ENCODE measurements around the gene KLK13.

The KLK13 gene

DNA sequence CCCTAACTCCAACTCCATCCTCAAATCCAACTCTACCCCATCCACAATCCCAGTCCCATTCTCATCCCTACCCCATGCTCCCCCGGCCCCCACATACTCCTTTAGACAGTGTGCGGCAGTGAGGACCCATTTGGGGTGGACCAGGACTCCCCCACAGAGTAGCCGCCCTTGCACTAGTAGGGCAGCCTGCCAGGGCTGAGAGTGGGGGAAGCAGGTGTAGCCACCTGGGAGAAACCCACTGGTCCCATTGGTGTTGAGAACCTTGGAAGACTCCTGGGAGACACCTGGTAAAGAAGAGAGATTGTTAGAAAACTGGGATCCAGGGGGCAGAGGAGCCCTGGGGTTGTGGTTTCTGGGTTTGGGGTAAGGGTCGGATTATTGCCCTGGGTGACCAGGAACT is 4.6 kb downstream of the KLK13 start:
- DNase-seq: no peak

DNA sequence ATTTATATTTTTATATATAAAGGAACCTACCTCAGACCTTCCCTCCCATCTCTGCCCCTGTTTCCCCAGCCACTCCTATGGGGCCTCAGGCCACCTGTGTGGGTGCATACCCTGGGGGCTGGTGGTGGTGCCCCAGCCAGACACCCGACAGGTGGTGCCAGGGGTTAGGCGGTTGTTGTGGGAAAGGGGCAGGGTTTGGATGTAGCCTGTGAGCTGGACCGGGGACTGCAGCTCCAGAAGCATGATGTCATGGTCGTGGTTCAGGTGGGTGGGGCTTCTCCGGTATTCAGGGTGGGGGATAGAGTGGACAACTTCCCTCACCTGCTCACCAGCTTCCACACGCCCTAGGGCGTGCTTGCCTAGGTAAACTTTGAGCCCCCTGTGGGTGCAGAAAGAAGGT is 5.2 kb downstream of the KLK13 start:
- no peak for DNase-seq

- DNase-seq: no peak
Observed at GRCh38 chr19:51055866-51056265, 9.0 kb downstream of the KLK13 start.

DNA sequence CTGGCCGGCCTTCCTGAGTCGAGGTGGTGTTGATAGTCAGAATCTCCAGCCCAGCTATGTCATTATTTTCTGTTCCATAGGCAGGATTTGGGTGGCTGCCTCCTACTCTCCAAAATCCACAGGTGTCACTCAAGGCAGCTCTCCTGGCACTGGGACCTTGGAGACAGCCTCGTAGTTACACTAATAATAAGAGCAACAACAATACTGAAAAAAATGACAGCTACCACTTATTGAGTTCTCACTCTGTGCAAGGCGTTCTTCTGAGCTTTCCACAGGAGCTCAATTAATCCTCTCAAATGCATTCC is 17.9 kb downstream of the KLK13 start:
- no peak for DNase-seq

GRCh38 chr19:51044327-51044726 is 20.6 kb downstream of the KLK13 start:
- DNase-seq: no peak

DNA sequence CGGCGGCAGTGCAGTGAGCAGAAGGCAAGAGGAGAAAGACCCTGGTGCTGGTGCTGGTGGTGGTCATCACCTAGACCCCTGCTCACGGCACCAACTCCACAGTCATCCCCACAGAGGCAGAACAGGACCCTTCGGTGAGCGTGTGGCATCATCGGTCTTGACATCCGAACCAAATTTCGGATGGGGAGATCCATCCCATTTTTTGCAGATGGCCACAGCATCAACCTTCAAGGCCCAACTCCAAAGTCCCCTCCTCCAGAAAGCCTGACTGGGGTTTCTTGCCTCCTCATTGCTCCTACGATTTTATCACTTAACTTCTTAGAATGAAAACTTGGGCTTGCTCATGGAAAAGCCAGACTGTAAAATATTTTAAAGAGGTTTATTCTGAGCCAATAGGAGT is 21.4 kb downstream of the KLK13 start:
- no peak for DNase-seq

DNA sequence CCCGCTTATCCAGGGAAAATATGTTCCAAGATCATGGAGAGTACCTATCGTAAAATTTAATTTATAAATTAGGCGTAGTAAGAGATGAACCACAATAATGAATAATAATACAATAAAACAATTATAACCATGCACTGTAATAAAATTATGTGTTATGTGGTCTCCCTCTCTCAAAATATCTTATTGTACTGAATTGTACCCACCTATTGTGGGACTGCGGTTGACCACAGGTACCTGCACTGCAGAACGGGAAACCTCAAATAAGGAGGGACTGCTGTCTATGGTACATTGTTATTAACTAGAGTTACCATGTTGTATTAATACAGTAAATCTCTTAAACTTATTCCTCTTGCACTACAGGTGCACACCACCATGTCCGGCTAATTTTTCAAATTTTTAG is 24.7 kb downstream of the KLK13 start:
- DNase-seq: no peak

DNA sequence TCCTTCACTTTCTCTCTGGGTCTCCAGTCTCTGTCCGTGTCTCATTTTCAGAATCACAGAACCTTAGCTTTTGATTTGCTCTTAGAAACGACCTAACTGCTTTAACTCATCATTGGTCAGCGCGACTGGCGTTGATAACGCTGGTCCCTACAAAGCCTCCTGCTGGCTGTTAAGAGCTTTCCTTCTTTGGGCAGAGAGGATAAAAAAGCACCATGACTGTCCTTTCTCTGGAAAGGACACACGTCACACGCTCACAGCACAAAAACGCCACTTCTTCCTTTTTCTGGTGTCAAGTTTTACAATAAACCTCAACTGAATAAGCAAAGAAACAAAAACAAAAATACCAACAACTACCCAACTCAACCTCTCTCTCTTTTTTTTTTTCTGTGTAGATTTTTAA is 28.4 kb downstream of the KLK13 start:
- DNase-seq: no peak

- no peak for DNase-seq
Observed at GRCh38 chr19:51034704-51035103, 30.2 kb downstream of the KLK13 start, which contains the start of gene KLK12. TSS of gene KLK12 (minus strand) at chr19:51035002. CDS start at chr19:51034621, 381 bp downstream.

DNA sequence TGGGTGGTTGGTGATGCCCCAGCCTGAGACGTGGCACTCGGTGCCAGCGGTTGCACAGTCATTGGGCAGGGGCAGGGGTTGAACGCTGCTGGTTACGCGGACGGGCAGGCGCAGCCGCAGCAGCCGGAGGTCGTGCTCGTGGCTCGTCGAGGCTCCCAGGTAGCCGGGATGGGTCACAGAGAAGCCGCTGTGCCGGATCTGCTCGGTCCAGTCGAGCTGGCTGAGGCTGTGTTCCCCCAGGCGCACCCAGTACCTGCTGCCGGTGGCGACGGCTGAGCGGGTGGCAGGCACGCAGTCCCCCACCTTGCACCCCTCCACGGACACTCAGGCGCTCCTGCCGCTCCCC is 33.0 kb downstream of the KLK13 start:
- DNase-seq: no peak

- no peak for DNase-seq
Observed at GRCh38 chr19:51031220-51031879, 33.5 kb downstream of the KLK13 start.

GRCh38 chr19:51030631-51031030 is 34.3 kb downstream of the KLK13 start:
- no peak for DNase-seq

DNA sequence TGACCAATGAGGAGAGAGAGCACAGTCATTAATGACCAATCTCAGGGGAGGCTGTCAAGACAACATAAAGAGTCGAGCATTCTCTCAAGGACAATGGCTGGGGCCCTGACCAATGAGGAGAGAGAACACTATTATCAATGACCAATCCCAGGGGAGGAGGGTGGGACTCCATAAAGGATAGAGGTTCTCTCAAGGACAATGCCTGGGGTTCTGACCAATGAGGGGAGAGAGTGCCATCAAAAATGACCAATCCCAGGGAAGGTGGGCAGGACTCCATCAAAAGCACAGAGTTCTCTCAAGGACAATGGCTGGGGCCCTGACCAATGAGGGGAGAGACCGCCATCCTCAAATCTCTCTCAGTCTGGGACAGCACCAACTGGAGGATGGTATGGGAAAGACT is 35.2 kb downstream of the KLK13 start:
- no peak for DNase-seq

DNA sequence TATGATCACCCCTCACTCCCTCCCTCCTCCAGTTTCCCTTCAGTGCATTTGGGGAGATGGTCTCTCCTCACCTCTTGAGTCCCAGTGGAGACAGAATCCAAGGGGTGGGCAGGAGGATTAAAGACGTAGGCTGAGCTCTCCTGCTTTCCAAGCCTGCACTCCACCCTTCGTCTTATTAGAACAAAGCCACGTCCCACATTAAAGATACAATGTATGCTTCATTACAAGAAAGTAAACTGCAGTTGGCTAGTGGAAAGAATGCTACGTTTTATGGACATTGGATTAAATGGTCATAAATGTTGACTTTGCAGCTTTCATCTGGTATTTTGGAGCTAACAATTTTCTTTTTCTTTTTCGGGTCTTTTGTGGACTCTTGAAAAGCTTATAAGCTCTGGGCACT is 37.0 kb downstream of the KLK13 start:
- DNase-seq: no peak

GRCh38 chr19:51027126-51027806 is 37.6 kb downstream of the KLK13 start:
- DNase-seq: no peak

DNA sequence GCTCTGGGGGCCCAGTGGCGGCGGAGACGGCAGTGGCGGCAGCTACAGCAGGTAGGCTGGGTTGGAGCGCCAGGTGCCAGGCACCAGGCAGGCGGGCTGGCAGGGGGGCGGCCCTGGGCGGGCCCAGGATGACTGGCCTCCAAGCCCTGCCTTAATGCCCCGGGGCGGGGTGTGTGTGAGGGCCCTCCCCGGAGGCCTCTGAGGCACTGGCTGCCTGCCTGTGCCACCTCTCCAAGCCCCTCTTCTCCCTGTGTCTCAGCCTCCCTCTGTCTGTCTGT is 38.4 kb downstream of the KLK13 start, which contains the start of gene KLK11:
Gene KLK11 (minus strand): TSS at position 63 of the 278 bp plus-strand sequence. CDS start 985 bp downstream, outside the sequence.
- no peak for DNase-seq

DNA sequence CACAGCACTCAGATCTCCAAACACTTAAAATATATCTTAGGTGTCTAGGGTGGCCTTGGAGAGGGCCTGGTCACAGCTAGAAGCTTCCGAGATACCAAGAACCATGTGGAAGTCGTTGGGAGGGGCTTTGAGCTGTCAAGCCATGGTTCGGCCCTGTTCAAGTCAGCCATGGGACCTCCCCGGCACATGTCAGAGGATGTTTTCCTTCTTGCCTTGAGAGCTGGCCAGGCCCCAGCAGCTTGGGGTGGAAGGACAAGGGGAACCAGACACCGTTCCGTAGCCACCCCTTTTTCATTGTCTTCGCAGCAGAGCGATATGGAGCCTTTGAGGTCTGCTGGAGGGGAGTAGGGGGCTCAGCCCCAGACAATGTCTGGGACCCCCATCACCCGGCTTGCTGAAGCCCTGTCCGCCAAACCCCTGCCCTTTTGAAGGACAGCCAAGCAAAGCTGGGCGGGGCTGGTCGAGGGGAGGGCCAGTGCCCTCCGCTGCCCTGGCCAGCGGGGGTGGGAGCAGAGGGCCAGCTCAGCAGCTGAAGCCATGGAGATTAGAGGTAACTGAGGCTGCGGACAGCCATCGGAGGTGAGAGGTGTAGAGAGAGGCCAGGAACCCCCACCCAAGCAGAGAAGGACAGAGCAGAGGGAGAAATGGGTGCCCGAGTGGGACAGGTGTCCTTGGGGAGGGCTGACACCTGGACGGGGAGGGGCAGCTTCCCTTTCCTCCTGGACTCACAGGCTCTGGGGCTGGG is 38.9 kb downstream of the KLK13 start:
- no peak for DNase-seq

- no peak for DNase-seq
Observed at GRCh38 chr19:51025401-51025800, 39.5 kb downstream of the KLK13 start.

DNA sequence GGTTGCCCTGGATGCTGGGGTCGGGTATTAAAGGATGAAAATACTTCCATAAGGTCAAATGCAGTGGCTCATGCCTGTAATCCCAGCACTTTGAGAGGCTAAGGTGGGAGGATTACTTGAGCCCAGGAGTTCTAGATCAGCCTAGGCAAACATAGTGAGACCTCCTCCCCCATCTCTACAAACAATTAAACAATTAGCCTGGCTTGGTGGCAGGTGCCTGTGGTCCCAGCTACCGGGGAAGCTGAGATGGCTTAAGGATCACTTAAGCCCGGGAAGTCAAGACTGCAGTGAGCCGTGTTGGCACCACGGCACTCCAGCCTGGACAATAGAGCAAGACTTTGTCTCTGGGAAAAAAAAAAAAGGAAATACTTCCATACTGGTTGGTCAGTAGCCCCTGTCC is 40.0 kb downstream of the KLK13 start:
- no peak for DNase-seq

DNA sequence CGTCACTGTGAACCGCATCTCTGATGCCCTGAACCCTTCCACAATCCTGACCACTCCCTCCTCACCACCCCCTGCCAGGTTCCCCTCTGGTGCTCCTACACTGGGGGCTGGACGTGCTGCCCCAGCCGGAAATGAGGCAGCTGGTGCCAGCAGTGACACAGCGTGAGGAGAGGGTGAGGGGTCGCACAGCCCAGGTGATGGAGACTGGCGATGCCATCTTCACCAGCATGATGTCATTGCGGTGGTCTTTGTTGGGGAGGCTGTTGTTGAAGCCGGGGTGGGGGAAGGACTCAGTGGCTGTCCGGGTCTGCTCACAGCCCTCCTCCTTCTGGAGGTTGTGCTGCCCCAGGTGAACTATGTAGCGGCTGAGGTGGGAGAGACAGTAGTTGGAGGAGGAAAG is 40.9 kb downstream of the KLK13 start:
- DNase-seq: no peak

DNA sequence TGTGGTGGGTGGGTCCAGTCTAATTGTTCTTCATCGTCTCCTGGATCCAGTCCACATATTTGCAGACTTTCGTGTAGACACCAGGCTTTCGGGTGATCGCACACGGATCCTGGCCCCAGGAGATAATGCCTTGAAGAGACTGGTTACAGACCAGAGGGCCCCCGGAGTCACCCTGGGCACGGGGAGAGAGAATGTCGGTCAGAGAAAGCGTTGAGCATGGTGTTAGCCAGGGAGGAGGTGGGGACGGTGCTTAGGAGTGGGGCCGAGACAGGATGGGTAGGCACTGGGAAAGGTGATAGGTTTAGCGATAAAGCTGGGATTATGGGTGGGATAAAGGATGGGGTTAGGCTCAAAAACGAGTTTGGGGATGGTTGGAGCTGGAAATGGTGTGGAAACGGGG is 42.4 kb downstream of the KLK13 start:
- DNase-seq: no peak

DNA sequence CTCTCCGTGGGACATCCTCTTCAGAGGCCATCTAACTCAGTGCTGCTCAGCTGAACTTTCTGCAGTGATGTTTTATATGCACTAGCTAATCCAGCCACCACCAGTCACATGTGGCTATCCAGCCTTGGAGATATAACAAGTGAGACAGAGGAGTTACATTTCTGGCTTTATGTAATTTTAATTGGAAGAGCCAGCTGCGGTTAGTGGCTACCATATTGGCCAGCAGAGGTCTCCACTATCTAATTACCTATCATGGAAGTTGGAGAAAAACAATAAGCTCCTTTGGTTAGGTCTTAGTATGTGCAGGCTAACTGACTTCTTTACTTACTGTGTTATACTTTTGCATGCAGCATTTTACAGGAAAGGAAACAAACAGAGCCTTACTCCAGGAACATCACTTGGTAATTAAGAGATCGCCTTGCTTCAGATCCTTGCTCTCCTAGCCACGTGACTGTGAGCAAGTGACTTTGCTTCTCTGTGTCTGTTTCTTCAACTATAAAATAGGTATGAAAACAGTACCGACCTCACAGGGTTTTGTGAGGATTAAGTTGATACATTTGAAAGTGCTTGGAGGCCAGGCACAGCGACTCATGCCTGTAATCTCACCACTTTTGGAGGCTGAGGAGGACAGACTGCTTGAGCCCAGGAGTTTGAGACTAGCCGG is 43.8 kb downstream of the KLK13 start:
- peak; percentile 23 for DNase-seq

DNA sequence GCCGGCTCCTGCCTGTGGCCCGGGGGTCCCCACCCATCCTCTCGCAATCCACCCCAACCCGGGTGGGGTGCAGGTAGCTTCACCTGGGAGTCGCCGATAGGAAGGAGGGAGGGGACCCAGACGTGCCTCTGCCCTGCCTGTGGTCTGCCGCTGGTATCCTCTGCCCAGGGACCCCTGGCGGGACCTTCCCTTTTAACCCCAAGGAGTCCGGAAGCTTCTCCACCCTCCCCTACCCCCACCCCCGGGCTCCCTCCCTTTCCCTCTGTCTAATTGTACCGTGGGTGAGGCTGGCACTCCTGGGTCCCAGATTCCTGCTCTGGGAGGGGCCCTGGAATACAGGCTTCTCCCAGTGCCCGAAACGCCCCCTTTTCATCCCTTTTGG is 45.4 kb downstream of the KLK13 start, which contains the start of gene KLK10:
Gene KLK10 (minus strand): TSS at position 166 of the 382 bp plus-strand sequence. CDS start 579 bp downstream, outside the sequence.
- no peak for DNase-seq

All from activated CD4-positive, alpha-beta T cell treated with anti-CD3 and anti-CD28 coated beads, Interleukin-2, Interleukin-6, amounts not matched to agents 100 ng/mL and 50 ng/mL, durations not matched to agents 16 hours and 8 hours (primary cell).